CD14-positive monocyte (primary cell): Measurements from ENCODE around the gene CRTC1. TPM values are rescaled to one million over a fixed set of nuclear protein-coding genes. Genes with fewer than 3 reads are reported as not detected.

Source experiments
- DNase-seq, 3 donors: peaks; one replicate each; pipeline ENCODE4 v3.0.0-alpha.2; 2011 to 2022
- H2AFZ ChIP-seq: 2 replicates; pipeline ENCODE4 v1.6.0; 2012; ENCODE audit warnings: mild to moderate bottlenecking, low read depth, low read length, inconsistent platforms; ENCODE audit not compliant: insufficient read depth, poor library complexity, severe bottlenecking
- H3K27ac ChIP-seq, 2 donors: 1 replicate in 1 of 2; 2 replicates in 1 of 2; pipeline ENCODE4 v1.5.1; 2012 to 2013; ENCODE audit warnings: low read length in 2 of 2, control low read depth in 1 of 2, inconsistent platforms in 1 of 2, low read depth in 1 of 2, mild to moderate bottlenecking in 1 of 2
- H3K27me3 ChIP-seq, 2 donors: one replicate each; pipeline versions ENCODE4 v1.6.0 to v1.6.1; 2011 to 2013; ENCODE audit warnings: low read length in 2 of 2; ENCODE audit not compliant: control insufficient read depth in 2 of 2, insufficient read depth in 2 of 2
- H3K36me3 ChIP-seq, 2 donors: replicated peaks in 1 of 2; 1 replicate in 1 of 2; 2 replicates in 1 of 2; pipeline versions ENCODE4 v1.5.1 to v1.6.1; 2012 to 2013; ENCODE audit warnings: low read length in 2 of 2, control low read depth in 1 of 2, inconsistent platforms in 1 of 2, mild to moderate bottlenecking in 1 of 2; ENCODE audit not compliant: insufficient read depth in 2 of 2, control insufficient read depth in 1 of 2
- H3K4me1 ChIP-seq, 2 donors: 1 replicate in 1 of 2; 2 replicates in 1 of 2; pipeline versions ENCODE4 v1.5.1 to v1.6.1; 2012 to 2013; ENCODE audit warnings: low read length in 2 of 2, control low read depth in 1 of 2, inconsistent platforms in 1 of 2, mild to moderate bottlenecking in 1 of 2, moderate library complexity in 1 of 2; ENCODE audit not compliant: insufficient read depth in 2 of 2, control insufficient read depth in 1 of 2
- H3K4me2 ChIP-seq: replicated peaks from 2 replicates; pipeline ENCODE3; 2012; ENCODE audit warnings: low read length, moderate library complexity, mild to moderate bottlenecking; ENCODE audit not compliant: poor library complexity, severe bottlenecking; ENCODE audit errors: extremely low read depth
- H3K4me3 ChIP-seq, 3 experiments: fragments of 200-600 bp in 1 of 3; sonication (generic) in 1 of 3; replicated peaks in 1 of 3; 1 replicate in 2 of 3; 2 replicates in 1 of 3; pipeline ENCODE4 v1.5.1; 2011 to 2013; ENCODE audit warnings: low read length in 3 of 3, mild to moderate bottlenecking in 3 of 3, control low read depth in 2 of 3, low read depth in 2 of 3, inconsistent platforms in 1 of 3, moderate library complexity in 1 of 3
- H3K79me2 ChIP-seq: 2 replicates; pipeline ENCODE4 v1.6.0; 2012; ENCODE audit warnings: mild to moderate bottlenecking, control low read depth, inconsistent platforms, low read length, moderate library complexity; ENCODE audit not compliant: insufficient read depth
- H3K9ac ChIP-seq: 2 replicates; pipeline ENCODE4 v1.6.0; 2017; ENCODE audit warnings: low read length, mild to moderate bottlenecking; ENCODE audit not compliant: insufficient read depth, poor library complexity, severe bottlenecking
- H3K9me3 ChIP-seq, 2 donors: replicated peaks in 1 of 2; 1 replicate in 1 of 2; 2 replicates in 1 of 2; pipeline versions ENCODE4 v1.5.1 to v1.6.1; 2012 to 2013; ENCODE audit warnings: low read length in 2 of 2, control low read depth in 1 of 2; ENCODE audit not compliant: control insufficient read depth in 1 of 2, insufficient read depth in 1 of 2
- H4K20me1 ChIP-seq: 2 replicates; pipeline ENCODE4 v1.6.0; 2012; ENCODE audit warnings: mild to moderate bottlenecking, low read length, control low read depth, moderate library complexity; ENCODE audit not compliant: insufficient read depth
- H3K27ac Mint-ChIP-seq, 7 donors: one replicate each; pipeline ENCODE4 v1.8.0; 2020; ENCODE audit warnings: mild to moderate bottlenecking in 7 of 7, mixed read lengths in 7 of 7, moderate library complexity in 6 of 7, inconsistent platforms in 2 of 7
- H3K27me3 Mint-ChIP-seq, 3 donors: one replicate each; pipeline ENCODE4 v1.8.0; 2021 to 2022; ENCODE audit warnings: low read depth in 3 of 3, mild to moderate bottlenecking in 3 of 3, mixed read lengths in 3 of 3, moderate library complexity in 3 of 3, inconsistent platforms in 1 of 3
- H3K36me3 Mint-ChIP-seq, 2 donors: one replicate each; pipeline ENCODE4 v1.8.0; 2020; ENCODE audit warnings: mixed read lengths in 2 of 2, inconsistent platforms in 1 of 2, mild to moderate bottlenecking in 1 of 2
- H3K4me1 Mint-ChIP-seq: one replicate; pipeline ENCODE4 v1.8.0; 2020; ENCODE audit warnings: mild to moderate bottlenecking, mixed read lengths
- H3K4me3 Mint-ChIP-seq, 2 donors: one replicate each; pipeline ENCODE4 v1.8.0; 2020; ENCODE audit warnings: mild to moderate bottlenecking in 2 of 2, mixed read lengths in 2 of 2, moderate library complexity in 1 of 2
- H3K9me3 Mint-ChIP-seq, 7 donors: one replicate each; pipeline ENCODE4 v1.8.0; 2020 to 2022; ENCODE audit warnings: mixed read lengths in 7 of 7, mild to moderate bottlenecking in 6 of 7, moderate library complexity in 6 of 7, inconsistent platforms in 2 of 7
- CTCF ChIP-seq: fragments of 200-600 bp; IDR thresholded peaks from one replicate; pipeline ENCODE4 v1.8.0; 2022; ENCODE audit warnings: antibody characterized with exemption, mild to moderate bottlenecking
- WGBS: methylation state at CpG from one replicate; pipeline ENCODE4 v1.1.5; 2013; ENCODE audit warnings: missing lambda C conversion rate; ENCODE audit not compliant: insufficient coverage; 5-methylcytosine and 5-hydroxymethylcytosine counted together
- intact Hi-C, 2 donors: fragments of 100-400 bp; cut with micrococcal nuclease; formaldehyde crosslinking; loops; one replicate each; pipeline versions ENCODE4 v1.15.0 to v1.15.1; 2023
- polyA plus RNA-seq, 3 donors: library from polyadenylated mRNA; depleted of rRNA in 1 of 3; unstranded in 2 of 3; stranded (reverse) in 1 of 3; fragments of 300-500 nt in 2 of 3; fragments of >200 nt in 1 of 3; fragmentation: Illumina TruSeq in 2 of 3; gene quantifications; 1 replicate in 2 of 3; 2 replicates in 1 of 3; pipeline ENCODE4 v1.2.3, GENCODE V29; 2012 to 2021

Gene CRTC1
- polyA plus RNA-seq, 3 donors = 0.28 to 9.2 (median 0.55) TPM

- H3K79me2 ChIP-seq = no peaks in the 10 kb centered on the region
- H3K27ac ChIP-seq = no peak overlapping the region
- peaks cover 0 to 2% (median 2%) of the 10 kb centered on the region in 3 donors for H3K27me3 Mint-ChIP-seq
- no peaks in the 10 kb centered on the region for H3K9me3 Mint-ChIP-seq
- WGBS = 74% methylated on average over 25 of the region's 35 CpGs
- TF ChIP-seq CTCF = no peak
- H3K36me3 Mint-ChIP-seq = peaks cover 3 to 6% of the 10 kb centered on the region in 2 donors
- intact Hi-C loops = no loop called here
- no peak overlapping the region for H3K4me2 ChIP-seq
- no peak for DNase-seq
- no peaks in the 10 kb centered on the region for H3K9me3 ChIP-seq
- no peaks in the 10 kb centered on the region for H3K27me3 ChIP-seq
- no peak overlapping the region for H3K4me3 ChIP-seq
- no peak overlapping the region for H3K27ac Mint-ChIP-seq
- no peaks in the 10 kb centered on the region for H3K4me1 Mint-ChIP-seq
- H4K20me1 ChIP-seq = no peaks in the 10 kb centered on the region
- H3K36me3 ChIP-seq = no peaks in the 10 kb centered on the region
- no peak overlapping the region for H3K4me3 Mint-ChIP-seq
- no peak overlapping the region for H2AFZ ChIP-seq
- no peaks in the 10 kb centered on the region for H3K4me1 ChIP-seq
- no peak overlapping the region for H3K9ac ChIP-seq
Observed at GRCh38 chr19:18762125-18763023, 78.9 kb downstream of the CRTC1 start.

GRCh38 chr19:18763674-18764590 is 80.5 kb downstream of the CRTC1 start:
- peaks cover 0 to 2% (median 2%) of the 10 kb centered on the region in 3 donors for H3K27me3 Mint-ChIP-seq
- 90% methylated on average over 39 of the region's 41 CpGs for WGBS
- Histone ChIP-seq H3K9ac (no peak overlapping the region), H3K4me1 (no peaks in the 10 kb centered on the region), H3K27me3 (no peaks in the 10 kb centered on the region), H3K79me2 (no peaks in the 10 kb centered on the region), H2AFZ (no peak overlapping the region), H3K4me2 (no peak overlapping the region), H3K4me3 (no peak overlapping the region), H4K20me1 (no peaks in the 10 kb centered on the region), H3K27ac (no peak overlapping the region), H3K9me3 (no peaks in the 10 kb centered on the region), H3K36me3 (peaks cover 4% of the 10 kb centered on the region in 2 donors)
- no peaks in the 10 kb centered on the region for H3K4me1 Mint-ChIP-seq
- peaks cover 8 to 10% of the 10 kb centered on the region in 2 donors for H3K36me3 Mint-ChIP-seq
- no peak overlapping the region for H3K4me3 Mint-ChIP-seq
- intact Hi-C loops = no loop called here
- H3K27ac Mint-ChIP-seq = peak overlapping the region in 3 of 7 donors; percentile 15 to 68 (median 63)
- TF ChIP-seq CTCF = no peak
- no peak for DNase-seq
- H3K9me3 Mint-ChIP-seq = no peaks in the 10 kb centered on the region
